Liver (tissue), 9 donors: Measurements from ENCODE around the gene ECHDC3. TPM values are rescaled to one million over a fixed set of nuclear protein-coding genes. Genes with fewer than 3 reads are reported as not detected.

ENCODE experiments used
- DNase-seq: peaks from one replicate; pipeline ENCODE4 v3.0.0-alpha.2; 2017; ENCODE audit warnings: low spot score
- H3K27ac ChIP-seq, 2 donors: one replicate each; pipeline ENCODE4 v1.7.0; 2013; ENCODE audit warnings: inconsistent platforms in 2 of 2, low read length in 2 of 2, control low read depth in 1 of 2, low read depth in 1 of 2, mild to moderate bottlenecking in 1 of 2
- H3K27me3 ChIP-seq, 4 donors: one replicate each; pipeline versions ENCODE4 v1.6.1 to v1.7.0; 2013; ENCODE audit warnings: low read length in 3 of 4, inconsistent platforms in 1 of 4, mild to moderate bottlenecking in 1 of 4, moderate library complexity in 1 of 4; ENCODE audit not compliant: control insufficient read depth in 4 of 4, insufficient read depth in 4 of 4
- H3K36me3 ChIP-seq, 4 donors: one replicate each; pipeline versions ENCODE4 v1.6.1 to v1.7.0; 2013; ENCODE audit warnings: low read length in 3 of 4, mild to moderate bottlenecking in 3 of 4, low read depth in 1 of 4, moderate library complexity in 1 of 4; ENCODE audit not compliant: control insufficient read depth in 4 of 4, insufficient read depth in 3 of 4
- H3K4me1 ChIP-seq, 4 donors: one replicate each; pipeline versions ENCODE4 v1.6.1 to v1.7.0; 2013; ENCODE audit warnings: low read length in 3 of 4, mild to moderate bottlenecking in 3 of 4, moderate library complexity in 1 of 4; ENCODE audit not compliant: control insufficient read depth in 4 of 4, insufficient read depth in 4 of 4
- H3K4me3 ChIP-seq, 3 donors: one replicate each; pipeline versions ENCODE4 v1.6.1 to v1.7.0; 2013; ENCODE audit warnings: low read length in 3 of 3, control low read depth in 1 of 3, low read depth in 1 of 3, mild to moderate bottlenecking in 1 of 3
- H3K9ac ChIP-seq, 2 donors: one replicate each; pipeline ENCODE4 v1.7.0; 2013; ENCODE audit warnings: low read length in 2 of 2, mild to moderate bottlenecking in 2 of 2, moderate library complexity in 2 of 2, control low read depth in 1 of 2, low read depth in 1 of 2
- H3K9me3 ChIP-seq, 4 donors: one replicate each; pipeline versions ENCODE4 v1.6.1 to v1.7.0; 2013; ENCODE audit warnings: low read length in 3 of 4; ENCODE audit not compliant: control insufficient read depth in 4 of 4
- ATF3 ChIP-seq: IDR thresholded peaks from 2 replicates; pipeline ENCODE4 v1.6.1; 2016; ENCODE audit warnings: antibody characterized with exemption
- CTCF ChIP-seq: fragments of 150-350 bp; IDR thresholded peaks from 2 replicates; pipeline ENCODE4 v1.5.1; 2017; ENCODE audit warnings: improper control_type of control experiment, low read depth, low read length; ENCODE audit not compliant: missing input control
- EGR1 ChIP-seq, 2 donors: IDR thresholded peaks; 2 replicates each; pipeline ENCODE4 v1.6.1; 2016 to 2018; ENCODE audit warnings: antibody characterized with exemption in 2 of 2, low read depth in 2 of 2
- FOXA1 ChIP-seq: IDR thresholded peaks from 2 replicates; pipeline ENCODE4 v1.6.1; 2016; ENCODE audit warnings: antibody characterized with exemption
- FOXA2 ChIP-seq: IDR thresholded peaks from 2 replicates; pipeline ENCODE4 v1.6.1; 2016; ENCODE audit warnings: antibody characterized with exemption
- GABPA ChIP-seq, 2 donors: IDR thresholded peaks in 1 of 2; conservative IDR thresholded peaks in 1 of 2; 2 replicates each; pipeline ENCODE4 v1.6.1; 2016; ENCODE audit warnings: antibody characterized with exemption in 2 of 2, mild to moderate bottlenecking in 1 of 2, moderate library complexity in 1 of 2
- HNF4A ChIP-seq, 2 donors: conservative IDR thresholded peaks; 2 replicates each; pipeline ENCODE4 v1.6.1; 2016; ENCODE audit warnings: antibody characterized with exemption in 2 of 2, mild to moderate bottlenecking in 2 of 2
- HNF4G ChIP-seq: IDR thresholded peaks from 2 replicates; pipeline ENCODE4 v1.6.1; 2016; ENCODE audit warnings: antibody characterized with exemption
- JUND ChIP-seq, 2 donors: IDR thresholded peaks; 2 replicates each; pipeline ENCODE4 v1.6.1; 2016; ENCODE audit warnings: antibody characterized with exemption in 2 of 2
- MAX ChIP-seq: IDR thresholded peaks from 2 replicates; pipeline ENCODE4 v1.6.1; 2016; ENCODE audit warnings: antibody characterized with exemption
- NR2F2 ChIP-seq: IDR thresholded peaks from 2 replicates; pipeline ENCODE4 v1.6.1; 2016; ENCODE audit warnings: antibody characterized with exemption
- RAD21 ChIP-seq, 2 donors: IDR thresholded peaks; 2 replicates each; pipeline ENCODE4 v1.6.1; 2016; ENCODE audit warnings: antibody characterized with exemption in 2 of 2, mild to moderate bottlenecking in 2 of 2
- RXRA ChIP-seq, 2 donors: IDR thresholded peaks; 2 replicates each; pipeline ENCODE4 v1.6.1; 2017 to 2018; ENCODE audit warnings: antibody characterized with exemption in 2 of 2, mild to moderate bottlenecking in 1 of 2
- SP1 ChIP-seq: IDR thresholded peaks from 2 replicates; pipeline ENCODE4 v1.6.1; 2018; ENCODE audit warnings: antibody characterized with exemption, mild to moderate bottlenecking
- TAF1 ChIP-seq: conservative IDR thresholded peaks from 2 replicates; pipeline ENCODE4 v1.6.1; 2016; ENCODE audit warnings: antibody characterized with exemption, mild to moderate bottlenecking
- ZBTB33 ChIP-seq: IDR thresholded peaks from 2 replicates; pipeline ENCODE4 v1.6.1; 2016; ENCODE audit warnings: antibody characterized with exemption
- WGBS: extraction: QIAGEN DNeasy Blood & Tissue Kit; methylation state at CpG from one replicate; pipeline ENCODE4 v1.1.7; 2013; 5-methylcytosine and 5-hydroxymethylcytosine counted together
- polyA plus RNA-seq, 2 donors: library from polyadenylated mRNA; stranded (reverse) in 1 of 2; unstranded in 1 of 2; fragments of 200-250 nt in 1 of 2; fragments of >200 nt in 1 of 2; fragmentation: Nextera tagmentation in 1 of 2; extraction: Ambion mirVana in 1 of 2; gene quantifications; one replicate each; pipeline versions ENCODE4 v1.2.1 to v1.2.3, GENCODE V29; 2013 to 2015
- total RNA-seq, 2 donors: library from RNA; depleted of rRNA; stranded (reverse); fragments of >200 nt; gene quantifications; one replicate each; pipeline ENCODE4 v1.2.3, GENCODE V29; 2014
- TF ChIP-seq, protein P1 (sequence below): IDR thresholded peaks from 2 replicates; pipeline ENCODE4 v1.6.1; 2016; ENCODE audit warnings: antibody characterized with exemption, mild to moderate bottlenecking
- donor health status: healthy.
- donor health status: healthy.
- donor health status: healthy.
- donor health status: healthy.
- donor health status: healthy.

The ECHDC3 gene
- total and polyA plus RNA-seq, 4 donors: 6.1 to 144 (median 97.3) TPM

DNA sequence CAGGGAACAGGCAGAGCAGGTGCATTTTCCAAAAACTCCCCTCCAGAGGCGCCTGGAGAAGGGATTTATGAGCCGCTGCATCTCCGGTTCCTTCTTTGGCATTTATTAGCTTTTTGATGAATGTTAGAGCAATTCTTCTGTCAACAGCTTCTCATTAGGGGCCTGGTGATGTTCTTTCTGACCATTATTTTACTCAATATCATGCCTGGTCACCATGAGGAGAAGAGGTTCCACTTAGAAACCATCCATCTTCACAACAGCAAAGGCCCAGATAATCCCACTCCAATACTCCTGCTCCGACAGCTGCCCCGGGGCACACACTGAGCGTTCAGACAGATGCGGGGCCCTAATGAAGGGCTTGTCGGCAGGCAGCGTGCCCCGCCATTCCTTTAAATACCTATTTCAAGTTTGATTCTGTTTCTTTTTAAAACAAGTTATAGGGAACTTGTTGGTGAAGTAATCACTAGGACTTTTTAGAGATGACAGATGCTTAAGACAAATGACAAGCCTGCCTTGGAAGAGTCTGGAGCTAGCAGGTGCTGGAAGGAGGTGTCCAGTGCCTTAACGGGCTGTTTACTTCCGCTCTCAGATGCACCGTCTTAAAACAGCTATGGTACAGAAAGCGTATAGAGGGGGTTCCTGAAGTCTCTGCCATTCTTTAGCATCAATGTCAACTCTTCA, 31.7 kb downstream of the ECHDC3 start:
- Histone ChIP-seq H3K36me3 (no peaks in the 10 kb centered on the region), H3K9me3 (no peaks in the 10 kb centered on the region), H3K27ac (no peak overlapping the region), H3K9ac (no peak overlapping the region), H3K27me3 (no peaks in the 10 kb centered on the region), H3K4me3 (no peak overlapping the region), H3K4me1 (no peaks in the 10 kb centered on the region)
- no peak for DNase-seq
- 94% methylated on average over 14 of the region's 14 CpGs for WGBS
- TF ChIP-seq MAX: no peak
- no peak for TF ChIP-seq NR2F2
- TF ChIP-seq ZBTB33: no peak
- no peak for TF ChIP-seq JUND (IDR thresholded peaks at IDR 0.05)
- TF ChIP-seq FOXA1: no peak
- TF ChIP-seq, protein P1, sequence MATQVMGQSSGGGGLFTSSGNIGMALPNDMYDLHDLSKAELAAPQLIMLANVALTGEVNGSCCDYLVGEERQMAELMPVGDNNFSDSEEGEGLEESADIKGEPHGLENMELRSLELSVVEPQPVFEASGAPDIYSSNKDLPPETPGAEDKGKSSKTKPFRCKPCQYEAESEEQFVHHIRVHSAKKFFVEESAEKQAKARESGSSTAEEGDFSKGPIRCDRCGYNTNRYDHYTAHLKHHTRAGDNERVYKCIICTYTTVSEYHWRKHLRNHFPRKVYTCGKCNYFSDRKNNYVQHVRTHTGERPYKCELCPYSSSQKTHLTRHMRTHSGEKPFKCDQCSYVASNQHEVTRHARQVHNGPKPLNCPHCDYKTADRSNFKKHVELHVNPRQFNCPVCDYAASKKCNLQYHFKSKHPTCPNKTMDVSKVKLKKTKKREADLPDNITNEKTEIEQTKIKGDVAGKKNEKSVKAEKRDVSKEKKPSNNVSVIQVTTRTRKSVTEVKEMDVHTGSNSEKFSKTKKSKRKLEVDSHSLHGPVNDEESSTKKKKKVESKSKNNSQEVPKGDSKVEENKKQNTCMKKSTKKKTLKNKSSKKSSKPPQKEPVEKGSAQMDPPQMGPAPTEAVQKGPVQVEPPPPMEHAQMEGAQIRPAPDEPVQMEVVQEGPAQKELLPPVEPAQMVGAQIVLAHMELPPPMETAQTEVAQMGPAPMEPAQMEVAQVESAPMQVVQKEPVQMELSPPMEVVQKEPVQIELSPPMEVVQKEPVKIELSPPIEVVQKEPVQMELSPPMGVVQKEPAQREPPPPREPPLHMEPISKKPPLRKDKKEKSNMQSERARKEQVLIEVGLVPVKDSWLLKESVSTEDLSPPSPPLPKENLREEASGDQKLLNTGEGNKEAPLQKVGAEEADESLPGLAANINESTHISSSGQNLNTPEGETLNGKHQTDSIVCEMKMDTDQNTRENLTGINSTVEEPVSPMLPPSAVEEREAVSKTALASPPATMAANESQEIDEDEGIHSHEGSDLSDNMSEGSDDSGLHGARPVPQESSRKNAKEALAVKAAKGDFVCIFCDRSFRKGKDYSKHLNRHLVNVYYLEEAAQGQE: no peak
- no peak for TF ChIP-seq HNF4G
- no peak for TF ChIP-seq CTCF
- no peak for TF ChIP-seq ATF3
- TF ChIP-seq RXRA (IDR thresholded peaks at IDR 0.05): no peak
- no peak for TF ChIP-seq RAD21 (IDR thresholded peaks at IDR 0.05)
- TF ChIP-seq SP1: no peak
- TF ChIP-seq GABPA (IDR thresholded peaks at IDR 0.05 in 1 of 2, conservative IDR thresholded peaks at IDR 0.05 in 1 of 2): no peak
- no peak for TF ChIP-seq TAF1
- no peak for TF ChIP-seq EGR1 (IDR thresholded peaks at IDR 0.05; ENCODE audit: low read depth in 2 of 2)
- no peak for TF ChIP-seq HNF4A (conservative IDR thresholded peaks at IDR 0.05)
- no peak for TF ChIP-seq FOXA2
